ENCODE measurements around the gene B4GALNT1.
"Not testable (repeated sequence)": the region's sequence is repeated elsewhere in the genome, so short reads cannot be mapped to it uniquely, and the experiment has no call there.

GRCh38 chr12:57618431-57618830, 14.6 kb downstream of the B4GALNT1 start:
- TF ChIP-seq CTCF, POLR2A (IDR thresholded peaks at IDR 0.05): not testable (repeated sequence)
